Inferior parietal cortex (tissue), 1 donor: Measurements from ENCODE around the gene PXDN.

ENCODE experiments used
- DNase-seq: peaks from one replicate; pipeline ENCODE4 v3.0.0-alpha.2; 2016; ENCODE audit errors: extremely low spot score

Gene PXDN

GRCh38 chr2:1584051-1584531 lies 160.2 kb downstream of the PXDN start:
- DNase-seq, result no peak

- no peak for DNase-seq
Observed at GRCh38 chr2:1582891-1583341, 161.4 kb downstream of the PXDN start.

- DNase-seq, result no peak
Observed at GRCh38 chr2:1581965-1582625, 162.2 kb downstream of the PXDN start.
